Islet of Langerhans (tissue), 1 donor: ENCODE data around the gene KCNJ6.
"Not testable (repeated sequence)": the region's sequence is repeated elsewhere in the genome, so short reads cannot be mapped to it uniquely, and the experiment has no call there.

ENCODE experiments used
- FAIRE-seq: peaks from one replicate; lab custom pipeline; 2011; peaks lifted over from hg19 to GRCh38; lab: Jason Lieb, UNC

KCNJ6 gene

GRCh38 chr21:37724201-37724600, 192.1 kb downstream of the KCNJ6 start:
- FAIRE-seq, result no peak

GRCh38 chr21:37717534-37717933, 198.7 kb downstream of the KCNJ6 start:
- no peak for FAIRE-seq

GRCh38 chr21:37712569-37712934, 203.7 kb downstream of the KCNJ6 start:
- not testable (repeated sequence) for FAIRE-seq

- peak; percentile 95 for FAIRE-seq
Measured at GRCh38 chr21:37711836-37712568, 204.3 kb downstream of the KCNJ6 start.

GRCh38 chr21:37711286-37711829, 204.9 kb downstream of the KCNJ6 start:
- FAIRE-seq, result no peak

GRCh38 chr21:37710546-37711285, 205.5 kb downstream of the KCNJ6 start:
- FAIRE-seq, result peak; percentile 84

GRCh38 chr21:37704751-37705150, 211.5 kb downstream of the KCNJ6 start:
- no peak for FAIRE-seq

GRCh38 chr21:37702241-37702640, 214.0 kb downstream of the KCNJ6 start:
- no peak for FAIRE-seq

- FAIRE-seq, result peak; percentile 36
Measured at GRCh38 chr21:37700641-37701202, 215.5 kb downstream of the KCNJ6 start.

- FAIRE-seq, result no peak
Measured at GRCh38 chr21:37699024-37699775, 217.1 kb downstream of the KCNJ6 start.

- no peak for FAIRE-seq
Measured at GRCh38 chr21:37696936-37697335, 219.3 kb downstream of the KCNJ6 start.

GRCh38 chr21:37695111-37695510, 221.1 kb downstream of the KCNJ6 start:
- FAIRE-seq, result no peak

GRCh38 chr21:37688952-37689659, 227.2 kb downstream of the KCNJ6 start:
- FAIRE-seq, result peak; percentile 72

GRCh38 chr21:37686991-37687810, 229.1 kb downstream of the KCNJ6 start:
- peak; percentile 43 for FAIRE-seq

GRCh38 chr21:37684547-37684946, 231.7 kb downstream of the KCNJ6 start:
- FAIRE-seq, result no peak

GRCh38 chr21:37684115-37684493, 232.2 kb downstream of the KCNJ6 start:
- no peak for FAIRE-seq

GRCh38 chr21:37683396-37684114, 232.7 kb downstream of the KCNJ6 start:
- no peak for FAIRE-seq

- FAIRE-seq, result no peak
Measured at GRCh38 chr21:37682966-37683365, 233.3 kb downstream of the KCNJ6 start.

GRCh38 chr21:37677006-37677405, 239.3 kb downstream of the KCNJ6 start:
- FAIRE-seq, result no peak

- FAIRE-seq, result no peak
Measured at GRCh38 chr21:37675202-37675801, 241.0 kb downstream of the KCNJ6 start.
